ENCODE results near the gene PPL. TPM values are rescaled to one million over a fixed set of nuclear protein-coding genes. Genes with fewer than 3 reads are reported as not detected.

Gene PPL
- polyA plus RNA-seq, 3 donors = 0.02 TPM; not detected in 2

GRCh38 chr16:4981473-4981872 lies 44.5 kb upstream of the PPL start:
- Mint-ChIP-seq H3K4me1 (no peaks in the 10 kb centered on the region), H3K36me3 (no peaks in the 10 kb centered on the region), H3K27ac (peak overlapping the region in 1 of 7 donors; percentile 1), H3K9me3 (peaks cover 0 to 6% (median 3%) of the 10 kb centered on the region in 7 donors), H3K4me3 (no peak overlapping the region), H3K27me3 (ENCODE audit: low read depth in 3 of 3) (peaks cover 19 to 35% (median 25%) of the 10 kb centered on the region in 3 donors)
- Histone ChIP-seq H3K4me3 (replicated peaks in 1 of 3; ENCODE audit: low read depth in 2 of 3, low read length in 3 of 3) (no peak overlapping the region), H3K4me1 (ENCODE audit: control insufficient read depth in 1 of 2, insufficient read depth in 2 of 2, low read length in 2 of 2) (peaks cover 0 to under 1% of the 10 kb centered on the region in 2 donors), H4K20me1 (ENCODE audit: insufficient read depth, low read length) (no peaks in the 10 kb centered on the region), H3K27ac (ENCODE audit: low read depth in 1 of 2, low read length in 2 of 2) (no peak overlapping the region), H2AFZ (ENCODE audit: insufficient read depth, low read depth, low read length, poor library complexity, severe bottlenecking) (no peak overlapping the region), H3K4me2 (replicated peaks; ENCODE audit: extremely low read depth, low read length, poor library complexity, severe bottlenecking) (no peak overlapping the region), H3K9me3 (replicated peaks in 1 of 2; ENCODE audit: control insufficient read depth in 1 of 2, insufficient read depth in 1 of 2, low read length in 2 of 2) (no peaks in the 10 kb centered on the region), H3K79me2 (ENCODE audit: insufficient read depth, low read length) (no peaks in the 10 kb centered on the region), H3K36me3 (replicated peaks in 1 of 2; ENCODE audit: control insufficient read depth in 1 of 2, insufficient read depth in 2 of 2, low read length in 2 of 2) (no peaks in the 10 kb centered on the region), H3K27me3 (ENCODE audit: control insufficient read depth in 2 of 2, insufficient read depth in 2 of 2, low read length in 2 of 2) (peaks cover 2 to 22% of the 10 kb centered on the region in 2 donors), H3K9ac (ENCODE audit: insufficient read depth, low read length, poor library complexity, severe bottlenecking) (no peak overlapping the region)
- intact Hi-C loops (cut with micrococcal nuclease) = no loop called here
- WGBS (ENCODE audit: insufficient coverage) = 80% methylated on average over 6 of the region's 7 CpGs
- DNase-seq = no peak
- no peak for TF ChIP-seq CTCF (IDR thresholded peaks at IDR 0.05)

- intact Hi-C loops (cut with micrococcal nuclease) = no loop called here
- H3K4me3 ChIP-seq (replicated peaks in 1 of 3; ENCODE audit: low read depth in 2 of 3, low read length in 3 of 3) = no peak overlapping the region
- Mint-ChIP-seq H3K4me3 (peak overlapping the region in 1 of 2 donors; percentile 48), H3K27me3 (ENCODE audit: low read depth in 3 of 3) (peaks cover 11 to 28% (median 17%) of the 10 kb centered on the region in 3 donors), H3K36me3 (no peaks in the 10 kb centered on the region), H3K27ac (no peak overlapping the region), H3K9me3 (peaks cover 0 to 5% (median 3%) of the 10 kb centered on the region in 7 donors), H3K4me1 (peaks cover 6% of the 10 kb centered on the region)
- no peak overlapping the region for H2AFZ ChIP-seq (ENCODE audit: insufficient read depth, low read depth, low read length, poor library complexity, severe bottlenecking)
- no peak overlapping the region for H3K9ac ChIP-seq (ENCODE audit: insufficient read depth, low read length, poor library complexity, severe bottlenecking)
- 96% methylated on average over 4 of the region's 10 CpGs for WGBS (ENCODE audit: insufficient coverage)
- peaks cover 0 to 14% of the 10 kb centered on the region in 2 donors for H3K27me3 ChIP-seq (ENCODE audit: control insufficient read depth in 2 of 2, insufficient read depth in 2 of 2, low read length in 2 of 2)
- no peak overlapping the region for H3K27ac ChIP-seq (ENCODE audit: low read depth in 1 of 2, low read length in 2 of 2)
- no peaks in the 10 kb centered on the region for H3K79me2 ChIP-seq (ENCODE audit: insufficient read depth, low read length)
- H3K9me3 ChIP-seq (replicated peaks in 1 of 2; ENCODE audit: control insufficient read depth in 1 of 2, insufficient read depth in 1 of 2, low read length in 2 of 2) = no peaks in the 10 kb centered on the region
- no peak for DNase-seq
- H3K4me2 ChIP-seq (replicated peaks; ENCODE audit: extremely low read depth, low read length, poor library complexity, severe bottlenecking) = no peak overlapping the region
- H3K4me1 ChIP-seq (ENCODE audit: control insufficient read depth in 1 of 2, insufficient read depth in 2 of 2, low read length in 2 of 2) = peaks cover 8% of the 10 kb centered on the region in 2 donors
- no peaks in the 10 kb centered on the region for H4K20me1 ChIP-seq (ENCODE audit: insufficient read depth, low read length)
- H3K36me3 ChIP-seq (replicated peaks in 1 of 2; ENCODE audit: control insufficient read depth in 1 of 2, insufficient read depth in 2 of 2, low read length in 2 of 2) = no peaks in the 10 kb centered on the region
- no peak for TF ChIP-seq CTCF (IDR thresholded peaks at IDR 0.05)
These were observed 43.7 kb upstream of the PPL start for GRCh38 chr16:4980691-4981090.
